Panc1 (cell line): ENCODE data around the gene GP2.

Source experiments
- CTCF ChIP-seq: fragments of 450-650 bp; IDR thresholded peaks from 2 replicates; pipeline ENCODE4 v1.5.1; 2017; ENCODE audit warnings: mild to moderate bottlenecking
- POLR2AphosphoS5 ChIP-seq: IDR thresholded peaks from 2 replicates; pipeline ENCODE4 v1.6.1; 2012; ENCODE audit warnings: mild to moderate bottlenecking, low read depth, low read length, moderate library complexity
- SIN3A ChIP-seq: IDR thresholded peaks from 2 replicates; pipeline ENCODE4 v1.6.1; 2012; ENCODE audit warnings: low read depth, mild to moderate bottlenecking, low read length, moderate library complexity, borderline replicate concordance; ENCODE audit not compliant: insufficient read depth
- TF ChIP-seq, protein P1 (sequence below), 2 experiments: IDR thresholded peaks; 2 replicates each; pipeline ENCODE4 v1.6.1; 2011 to 2012; ENCODE audit warnings: low read depth in 2 of 2, control low read depth in 1 of 2, low read length in 1 of 2, mild to moderate bottlenecking in 1 of 2, moderate library complexity in 1 of 2; ENCODE audit not compliant: insufficient read depth in 1 of 2

DNA sequence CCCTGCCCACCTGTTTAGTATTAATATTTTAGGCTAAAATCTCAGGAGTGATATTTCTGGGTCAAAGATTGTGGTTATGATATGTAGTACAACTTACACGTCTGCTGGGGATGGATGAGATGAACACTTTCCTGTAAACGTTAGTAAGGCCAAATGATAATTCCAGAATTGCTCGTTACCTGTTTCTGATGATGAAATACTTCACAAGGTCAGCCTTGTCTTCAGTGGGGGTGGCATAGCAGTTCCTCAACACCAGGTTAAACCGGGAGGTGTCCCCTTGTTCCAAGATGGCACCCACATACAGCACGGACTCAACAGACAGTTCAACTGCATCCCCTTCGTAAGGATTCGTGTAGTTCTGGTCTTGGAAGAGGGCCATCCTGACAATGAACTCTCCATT is 9.3 kb downstream of the GP2 start:
- TF ChIP-seq POLR2AphosphoS5 (no peak), CTCF (no peak), SIN3A (no peak)
- TF ChIP-seq, protein P1, sequence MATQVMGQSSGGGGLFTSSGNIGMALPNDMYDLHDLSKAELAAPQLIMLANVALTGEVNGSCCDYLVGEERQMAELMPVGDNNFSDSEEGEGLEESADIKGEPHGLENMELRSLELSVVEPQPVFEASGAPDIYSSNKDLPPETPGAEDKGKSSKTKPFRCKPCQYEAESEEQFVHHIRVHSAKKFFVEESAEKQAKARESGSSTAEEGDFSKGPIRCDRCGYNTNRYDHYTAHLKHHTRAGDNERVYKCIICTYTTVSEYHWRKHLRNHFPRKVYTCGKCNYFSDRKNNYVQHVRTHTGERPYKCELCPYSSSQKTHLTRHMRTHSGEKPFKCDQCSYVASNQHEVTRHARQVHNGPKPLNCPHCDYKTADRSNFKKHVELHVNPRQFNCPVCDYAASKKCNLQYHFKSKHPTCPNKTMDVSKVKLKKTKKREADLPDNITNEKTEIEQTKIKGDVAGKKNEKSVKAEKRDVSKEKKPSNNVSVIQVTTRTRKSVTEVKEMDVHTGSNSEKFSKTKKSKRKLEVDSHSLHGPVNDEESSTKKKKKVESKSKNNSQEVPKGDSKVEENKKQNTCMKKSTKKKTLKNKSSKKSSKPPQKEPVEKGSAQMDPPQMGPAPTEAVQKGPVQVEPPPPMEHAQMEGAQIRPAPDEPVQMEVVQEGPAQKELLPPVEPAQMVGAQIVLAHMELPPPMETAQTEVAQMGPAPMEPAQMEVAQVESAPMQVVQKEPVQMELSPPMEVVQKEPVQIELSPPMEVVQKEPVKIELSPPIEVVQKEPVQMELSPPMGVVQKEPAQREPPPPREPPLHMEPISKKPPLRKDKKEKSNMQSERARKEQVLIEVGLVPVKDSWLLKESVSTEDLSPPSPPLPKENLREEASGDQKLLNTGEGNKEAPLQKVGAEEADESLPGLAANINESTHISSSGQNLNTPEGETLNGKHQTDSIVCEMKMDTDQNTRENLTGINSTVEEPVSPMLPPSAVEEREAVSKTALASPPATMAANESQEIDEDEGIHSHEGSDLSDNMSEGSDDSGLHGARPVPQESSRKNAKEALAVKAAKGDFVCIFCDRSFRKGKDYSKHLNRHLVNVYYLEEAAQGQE (IDR thresholded peaks at IDR 0.05; ENCODE audit: insufficient read depth in 1 of 2, low read depth in 2 of 2, low read length in 1 of 2), result no peak
